BLaER1 (cell line): ENCODE data around the gene HOXA1.

Source experiments
- H3K27ac ChIP-seq: shearing (Covaris generic); formaldehyde crosslinking; 2 replicates; pipeline ENCODE4 v1.8.1; 2022
- H3K27me3 ChIP-seq: shearing (Covaris generic); formaldehyde crosslinking; 2 replicates; pipeline ENCODE4 v1.8.1; 2022
- H3K36me3 ChIP-seq: shearing (Covaris generic); formaldehyde crosslinking; 2 replicates; pipeline ENCODE4 v1.8.1; 2022
- H3K4me1 ChIP-seq: shearing (Covaris generic); formaldehyde crosslinking; 2 replicates; pipeline ENCODE4 v1.8.1; 2022
- H3K4me2 ChIP-seq: shearing (Covaris generic); formaldehyde crosslinking; 2 replicates; pipeline ENCODE4 v1.8.1; 2022
- H3K4me3 ChIP-seq: shearing (Covaris generic); formaldehyde crosslinking; 2 replicates; pipeline ENCODE4 v1.8.1; 2022
- H3K9ac ChIP-seq: shearing (Covaris generic); formaldehyde crosslinking; 2 replicates; pipeline ENCODE4 v1.8.1; 2022
- H3K9me3 ChIP-seq: shearing (Covaris generic); formaldehyde crosslinking; 2 replicates; pipeline ENCODE4 v1.8.1; 2022
- H4K20me1 ChIP-seq: shearing (Covaris generic); formaldehyde crosslinking; 2 replicates; pipeline ENCODE4 v1.8.1; 2022
- Cebpa-rat ChIP-seq: shearing (Covaris generic); IDR thresholded peaks from 2 replicates; pipeline ENCODE4 v1.8.1; 2022

HOXA1 gene

DNA sequence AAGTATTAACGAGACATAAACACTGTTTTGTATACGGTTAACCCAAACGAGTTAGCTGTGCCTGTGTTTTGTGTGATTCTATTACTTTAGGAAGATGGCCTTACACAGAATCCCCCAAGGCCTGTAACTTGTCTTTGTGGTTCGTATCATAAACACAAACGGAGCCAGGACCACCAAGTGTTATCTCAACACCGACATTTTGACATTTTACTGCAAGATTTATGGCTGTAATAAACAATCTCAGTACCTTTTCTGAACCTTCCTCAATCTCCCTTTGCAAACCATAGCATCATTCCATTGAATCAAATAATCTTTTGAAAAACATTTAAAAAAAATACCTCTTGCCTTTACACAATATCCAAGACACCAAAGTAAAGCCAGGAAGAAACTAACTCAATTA lies 37.2 kb upstream of the HOXA1 start:
- Histone ChIP-seq H3K27me3 (peaks cover 8% of the 10 kb centered on the region; the same call in 1 of the 2 replicates), H3K4me1 (peaks cover 30% of the 10 kb centered on the region), H3K9me3 (peaks cover 31% of the 10 kb centered on the region), H4K20me1 (no peaks in the 10 kb centered on the region), H3K9ac (no peak overlapping the region), H3K27ac (no peak overlapping the region), H3K4me3 (no peak overlapping the region), H3K36me3 (no peaks in the 10 kb centered on the region), H3K4me2 (no peak overlapping the region)
- TF ChIP-seq Cebpa-rat, result no peak

DNA sequence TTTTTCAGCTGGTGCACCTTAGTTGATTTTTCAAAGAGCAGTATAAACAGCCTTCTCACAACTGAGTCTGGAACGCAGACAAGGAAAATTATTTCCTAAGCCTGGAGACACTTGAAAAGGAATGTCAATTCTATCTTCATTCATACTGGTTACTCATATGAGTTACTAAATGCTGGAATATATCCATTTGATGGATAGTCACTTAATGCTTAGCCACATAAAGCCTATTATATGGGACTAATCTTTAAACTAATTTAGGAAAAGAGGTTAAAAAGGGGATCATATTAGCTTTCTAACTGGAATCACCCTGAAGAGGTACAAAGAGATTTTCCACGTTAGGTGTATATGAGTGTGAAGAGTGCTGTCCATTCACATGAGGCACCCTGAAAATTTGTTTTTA lies 36.4 kb upstream of the HOXA1 start:
- H4K20me1 ChIP-seq, result no peaks in the 10 kb centered on the region
- peaks cover 24% of the 10 kb centered on the region for H3K4me1 ChIP-seq
- H3K9ac ChIP-seq, result no peak overlapping the region
- no peak overlapping the region for H3K27ac ChIP-seq
- H3K36me3 ChIP-seq, result no peaks in the 10 kb centered on the region
- peaks cover 6% of the 10 kb centered on the region; the same call in 1 of the 2 replicates for H3K27me3 ChIP-seq
- no peak for TF ChIP-seq Cebpa-rat
- no peak overlapping the region for H3K4me3 ChIP-seq
- no peak overlapping the region for H3K4me2 ChIP-seq
- peaks cover 31% of the 10 kb centered on the region for H3K9me3 ChIP-seq

DNA sequence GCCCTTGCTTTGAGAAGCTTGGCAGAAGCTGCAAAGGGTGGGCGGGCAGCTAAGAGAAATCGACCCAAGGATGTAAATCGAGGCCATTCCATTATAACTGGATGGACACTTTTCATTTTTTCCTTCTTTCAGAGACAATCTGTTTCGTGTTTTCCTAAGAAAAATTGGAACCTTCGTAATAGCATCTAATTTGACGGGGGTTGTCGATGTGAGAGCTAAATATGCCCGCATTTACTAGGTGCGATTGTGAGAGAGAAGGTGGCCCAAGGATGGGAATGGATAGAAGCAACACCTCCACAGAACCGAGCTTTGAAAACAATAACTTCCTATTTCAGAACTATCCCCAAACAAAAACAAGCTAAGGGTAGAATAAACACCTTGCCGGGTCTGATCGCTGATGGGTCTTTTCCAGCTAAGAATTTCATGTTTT lies 35.6 kb upstream of the HOXA1 start:
- TF ChIP-seq Cebpa-rat, result no peak
- H3K9me3 ChIP-seq, result peaks cover 31% of the 10 kb centered on the region
- no peaks in the 10 kb centered on the region for H3K36me3 ChIP-seq
- no peak overlapping the region for H3K4me2 ChIP-seq
- H3K4me1 ChIP-seq, result peaks cover 18% of the 10 kb centered on the region
- H3K4me3 ChIP-seq, result no peak overlapping the region
- H3K9ac ChIP-seq, result no peak overlapping the region
- H3K27me3 ChIP-seq, result no peaks in the 10 kb centered on the region
- no peak overlapping the region for H3K27ac ChIP-seq
- no peaks in the 10 kb centered on the region for H4K20me1 ChIP-seq

DNA sequence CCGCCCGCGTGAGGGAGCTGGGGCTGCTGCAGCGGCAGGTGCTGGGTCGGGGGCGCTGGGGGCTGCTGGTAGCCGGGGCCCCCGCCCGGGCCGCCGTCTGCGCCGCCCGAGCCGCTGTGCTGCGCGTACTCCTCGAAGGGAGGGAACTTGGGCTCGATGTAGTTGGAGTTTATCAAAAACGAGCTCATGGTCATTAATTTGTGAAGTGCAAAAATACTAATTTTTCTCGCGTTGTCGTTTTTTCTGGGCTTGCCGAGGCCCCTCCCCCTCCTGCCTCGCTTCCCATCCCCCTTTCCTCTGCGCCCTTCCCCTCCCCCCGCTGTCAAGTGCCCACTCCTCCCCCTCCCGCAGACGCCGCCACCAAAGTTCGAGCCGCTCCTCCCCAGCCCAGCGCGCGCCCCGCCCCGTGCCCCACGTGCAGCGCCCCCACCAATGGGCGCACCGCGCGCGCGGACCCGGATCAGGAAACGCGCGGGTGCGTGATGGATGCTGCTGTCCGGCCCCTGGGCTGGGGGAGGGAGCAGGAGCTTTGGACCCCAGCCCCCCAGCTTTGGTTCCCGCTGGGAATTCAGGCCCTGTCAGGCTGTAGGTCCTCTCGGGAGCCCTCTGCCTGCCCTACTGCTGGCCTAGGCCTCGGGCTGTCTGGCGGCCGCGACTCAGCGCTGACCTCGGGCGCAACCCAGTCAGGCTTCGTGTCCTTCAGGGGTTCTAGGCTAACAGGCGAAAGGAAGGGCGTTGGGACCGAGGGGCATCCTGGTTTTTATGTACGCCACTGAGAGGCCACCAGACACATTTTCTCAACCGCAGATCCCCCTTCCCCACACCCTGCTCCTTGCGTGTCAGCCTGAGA lies 35.0 kb upstream of the HOXA1 start, which contains the start of gene HOXA4:
HOXA4 (minus strand) TSS at position 218 of the 850 bp plus-strand sequence; CDS start at position 194, 24 bp downstream.
- Histone ChIP-seq H3K4me3 (0 out of 2 replicates have a peak within 1 kb of the TSS, but pooled peaks have one; percentile 16), H4K20me1 (no peaks in the 10 kb centered on the region), H3K27ac (no peak within 1 kb of the TSS), H3K36me3 (no peaks in the 10 kb centered on the region), H3K4me1 (peaks cover 13% of the 10 kb centered on the region), H3K9ac (no peak within 1 kb of the TSS), H3K4me2 (no peak within 1 kb of the TSS), H3K27me3 (no peaks in the 10 kb centered on the region), H3K9me3 (peaks cover 26% of the 10 kb centered on the region)
- TF ChIP-seq Cebpa-rat, result no peak

DNA sequence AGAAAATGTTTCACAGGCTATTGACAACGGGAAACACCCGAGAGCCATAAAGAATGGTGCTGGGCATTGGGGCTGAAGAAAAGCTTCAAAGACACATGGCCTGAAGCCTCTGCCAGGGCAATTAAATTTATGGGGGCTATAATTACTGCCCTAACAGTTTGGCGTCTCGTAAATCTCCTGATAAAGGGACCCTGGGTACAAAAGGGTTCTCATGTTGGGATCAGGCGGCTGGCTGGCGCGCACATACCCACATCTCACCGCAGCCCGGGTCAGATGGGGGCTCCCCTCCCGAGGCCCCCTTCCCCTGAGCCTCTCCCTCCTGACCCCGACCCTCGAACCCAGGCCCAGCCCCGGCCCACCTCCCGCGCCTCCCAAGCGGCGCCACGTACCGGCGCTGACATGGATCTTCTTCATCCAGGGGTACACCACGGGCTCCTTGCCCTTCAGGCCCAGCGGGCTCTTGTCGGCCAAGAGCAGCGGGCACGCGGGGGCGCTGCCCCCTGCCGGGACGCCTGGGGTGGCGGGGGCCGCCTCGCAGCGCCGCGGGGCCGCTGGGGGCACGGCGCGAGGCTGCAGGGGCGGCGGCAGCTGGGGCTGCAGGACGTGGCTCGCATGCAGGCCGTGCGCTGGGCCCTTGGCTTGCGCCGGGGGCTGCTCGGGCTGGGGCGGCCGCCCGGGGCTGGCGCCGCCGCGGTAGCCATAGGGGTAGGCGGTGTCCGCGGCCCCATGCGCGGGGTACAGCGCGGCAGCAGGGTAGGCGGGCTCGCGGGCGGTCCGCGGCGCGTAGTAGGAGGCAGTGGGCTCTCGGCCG lies 34.1 kb upstream of the HOXA1 start:
- 0 out of 2 replicates have a peak overlapping the region, but pooled peaks have one; percentile 16 for H3K4me3 ChIP-seq

DNA sequence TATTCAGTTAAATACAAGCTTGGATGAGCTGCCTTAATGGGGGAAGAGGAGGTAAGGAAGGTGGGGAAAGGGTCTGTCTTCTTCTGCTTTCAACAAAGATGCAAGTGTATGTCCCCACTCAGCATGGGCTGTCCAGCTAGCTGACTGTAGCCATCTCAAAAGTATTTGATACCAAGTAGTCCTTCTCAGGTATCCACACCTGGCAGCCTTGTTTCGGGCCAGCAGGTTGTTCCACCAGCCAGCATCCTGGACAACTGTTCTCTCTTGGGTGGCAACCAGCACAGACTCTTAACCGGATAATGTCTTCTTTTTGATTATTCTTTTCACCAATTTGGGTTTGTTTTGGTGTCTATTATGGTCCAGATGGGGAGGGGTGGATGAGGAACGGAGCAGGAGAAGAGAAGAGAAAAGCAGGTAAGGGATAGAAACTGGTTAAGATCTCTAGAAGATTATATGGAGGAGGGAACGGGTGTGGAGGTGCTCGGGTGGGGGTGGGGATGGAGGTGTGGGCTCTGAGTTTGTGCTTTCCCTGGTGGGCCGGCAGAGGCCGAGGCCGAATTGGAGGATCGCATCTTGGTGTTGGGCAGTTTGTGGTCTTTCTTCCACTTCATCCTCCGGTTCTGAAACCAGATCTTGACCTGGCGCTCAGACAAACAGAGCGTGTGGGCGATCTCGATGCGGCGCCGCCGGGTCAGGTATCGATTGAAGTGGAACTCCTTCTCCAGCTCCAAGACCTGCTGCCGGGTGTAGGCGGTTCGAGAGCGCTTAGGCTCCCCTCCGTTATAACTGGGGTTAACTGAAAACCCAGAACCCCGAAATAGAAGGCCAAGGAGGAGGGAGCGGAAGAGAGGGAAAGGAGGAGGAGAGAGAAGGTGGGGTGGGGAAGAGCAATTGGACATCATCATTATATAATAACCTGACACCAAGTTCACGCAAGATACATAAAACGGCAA lies 33.3 kb upstream of the HOXA1 start:
- Histone ChIP-seq H3K4me3 (no peak overlapping the region), H3K36me3 (no peaks in the 10 kb centered on the region), H3K4me2 (no peak overlapping the region), H4K20me1 (no peaks in the 10 kb centered on the region), H3K9ac (no peak overlapping the region), H3K27ac (no peak overlapping the region), H3K4me1 (no peaks in the 10 kb centered on the region), H3K9me3 (peaks cover 28% of the 10 kb centered on the region), H3K27me3 (no peaks in the 10 kb centered on the region)
- TF ChIP-seq Cebpa-rat, result no peak

More for the DNA sequence above, 34.1 kb upstream of the HOXA1 start:
- no peak overlapping the region for H3K9ac ChIP-seq
- no peak overlapping the region for H3K27ac ChIP-seq
- H3K4me2 ChIP-seq, result no peak overlapping the region
- H3K4me1 ChIP-seq, result 0 out of 2 replicates have a peak, but pooled peaks cover 5% of the 10 kb centered on the region
- H3K36me3 ChIP-seq, result no peaks in the 10 kb centered on the region
- H3K9me3 ChIP-seq, result peaks cover 26% of the 10 kb centered on the region
- no peak for TF ChIP-seq Cebpa-rat
- H3K27me3 ChIP-seq, result no peaks in the 10 kb centered on the region
- no peaks in the 10 kb centered on the region for H4K20me1 ChIP-seq

DNA sequence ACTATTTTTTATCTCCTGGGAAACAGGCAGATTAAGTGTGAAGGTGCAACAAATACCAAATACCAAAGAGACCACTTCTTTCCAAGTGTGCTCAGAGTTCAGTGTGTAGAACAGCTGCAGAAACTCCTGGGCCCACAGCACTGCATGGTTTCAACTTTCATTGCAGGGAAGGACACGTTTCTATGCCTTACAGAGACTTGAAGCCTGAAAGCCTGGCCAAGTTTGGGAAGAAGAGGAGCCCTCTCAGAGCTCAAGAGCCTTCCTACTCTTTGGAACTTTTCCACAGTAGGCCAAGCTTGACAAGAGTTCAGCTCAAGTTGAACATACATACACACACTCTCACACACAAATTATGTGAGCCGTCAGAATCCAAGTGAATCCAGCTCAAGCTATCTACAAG lies 32.2 kb upstream of the HOXA1 start:
- Histone ChIP-seq H3K4me2 (no peak overlapping the region), H3K9ac (no peak overlapping the region), H3K9me3 (peaks cover 35% of the 10 kb centered on the region), H3K4me1 (no peaks in the 10 kb centered on the region), H4K20me1 (no peaks in the 10 kb centered on the region), H3K36me3 (no peaks in the 10 kb centered on the region), H3K4me3 (no peak overlapping the region), H3K27ac (no peak overlapping the region), H3K27me3 (no peaks in the 10 kb centered on the region)
- TF ChIP-seq Cebpa-rat, result no peak

DNA sequence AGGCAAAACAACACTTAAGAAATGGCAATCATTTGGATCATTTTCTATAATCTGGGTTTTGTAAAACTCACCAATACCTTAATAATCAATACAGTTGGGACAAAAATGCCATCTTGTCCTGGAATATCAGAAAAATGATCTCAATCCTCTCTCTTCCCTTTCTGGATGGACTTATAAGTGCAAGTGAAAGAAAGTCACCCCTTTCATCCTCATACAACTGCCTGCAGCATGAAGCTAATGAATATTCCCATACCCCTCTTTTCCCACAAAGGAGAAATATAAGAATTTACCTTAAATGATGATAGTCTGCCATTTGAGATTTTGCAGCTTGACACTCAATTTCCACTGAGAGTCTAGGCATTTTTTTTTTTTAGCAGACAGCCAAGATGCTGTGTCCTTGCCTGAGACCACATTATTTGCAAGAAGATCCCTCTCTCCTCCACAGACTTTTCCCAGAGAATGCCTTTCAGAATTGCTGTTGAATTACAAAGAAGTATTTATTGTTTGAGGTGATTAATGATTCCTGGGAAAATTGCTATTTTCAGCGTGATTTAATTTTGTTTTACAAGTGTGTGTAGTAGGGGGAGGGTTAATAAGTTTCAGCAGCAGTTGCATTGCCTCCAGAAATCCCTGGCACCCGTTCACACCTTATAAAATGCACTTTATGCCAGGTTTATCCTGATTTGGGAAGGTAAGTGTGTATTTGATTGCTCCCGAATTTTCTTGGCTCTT lies 31.0 kb upstream of the HOXA1 start:
- H3K4me1 ChIP-seq, result no peaks in the 10 kb centered on the region
- no peak overlapping the region for H3K4me3 ChIP-seq
- H3K27me3 ChIP-seq, result no peaks in the 10 kb centered on the region
- no peaks in the 10 kb centered on the region for H4K20me1 ChIP-seq
- H3K9me3 ChIP-seq, result peaks cover 35% of the 10 kb centered on the region
- H3K4me2 ChIP-seq, result no peak overlapping the region
- TF ChIP-seq Cebpa-rat, result no peak
- no peak overlapping the region for H3K9ac ChIP-seq
- no peak overlapping the region for H3K27ac ChIP-seq
- H3K36me3 ChIP-seq, result no peaks in the 10 kb centered on the region
